Measurements from ENCODE around the gene GARNL3. TPM values are rescaled to one million over a fixed set of nuclear protein-coding genes. Genes with fewer than 3 reads are reported as not detected.

GARNL3 gene
- total and polyA plus RNA-seq, 2 donors (not counting 3 experiments of a cell fraction or from before 2014, with no cell fraction given): 1.4 to 8.3 TPM

DNA sequence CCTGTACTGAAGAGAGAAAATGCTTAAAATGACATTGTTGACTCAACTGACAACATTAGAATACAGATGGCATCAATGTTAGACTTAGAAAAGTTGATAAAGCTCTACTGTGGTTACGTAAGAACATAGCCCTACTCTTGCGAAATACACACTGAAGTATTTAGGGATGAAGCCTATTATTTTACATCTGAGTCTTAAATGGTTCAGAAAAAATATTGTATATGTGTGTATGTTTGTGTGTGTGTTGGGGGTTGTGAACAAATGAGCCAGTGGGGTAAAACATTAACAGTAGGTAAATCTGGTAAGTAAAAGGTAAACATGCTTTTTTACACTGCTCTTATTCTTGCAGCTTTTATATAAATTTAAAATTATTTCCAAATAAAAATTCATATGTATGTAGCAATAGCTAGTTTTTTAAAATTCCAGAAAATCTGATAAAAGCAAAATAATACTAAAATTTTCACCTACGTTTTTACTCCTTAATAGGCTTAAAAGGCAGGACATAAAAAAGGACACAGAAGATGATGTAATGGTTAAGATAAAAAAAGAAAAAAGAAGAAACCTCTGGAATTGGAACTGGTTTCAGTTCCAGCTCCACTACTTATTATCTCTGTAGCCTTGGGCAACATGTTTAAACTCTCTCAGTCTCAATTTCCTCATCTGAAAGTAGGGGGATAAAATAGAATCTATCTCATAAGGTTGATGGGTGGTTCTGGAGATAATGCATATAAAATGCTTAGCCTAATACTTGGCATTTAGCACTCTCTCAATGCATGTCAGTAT is 44.3 kb downstream of the GARNL3 start:
- Histone ChIP-seq H4K20me1 (replicated peaks; ENCODE audit: control insufficient read depth, extremely low read depth, insufficient read depth, low read length) (no peaks in the 10 kb centered on the region), H3K9ac (replicated peaks; ENCODE audit: extremely low read depth, insufficient read depth, low read length) (no peak overlapping the region), H3K9me1 (replicated peaks; ENCODE audit: control insufficient read depth, extremely low read depth, insufficient read depth, low read length) (no peaks in the 10 kb centered on the region), H3K9me3 (replicated peaks; ENCODE audit: control insufficient read depth, insufficient read depth, low read length) (no peaks in the 10 kb centered on the region), H3K79me2 (ENCODE audit: control insufficient read depth, insufficient read depth, low read length) (no peaks in the 10 kb centered on the region), H3K36me3 (ENCODE audit: control insufficient read depth in 2 of 2, extremely low read depth in 1 of 2, insufficient read depth in 2 of 2, low read length in 2 of 2) (no peaks in the 10 kb centered on the region), H3K4me1 (ENCODE audit: control insufficient read depth, extremely low read depth, insufficient read depth, low read length) (peaks cover 5% of the 10 kb centered on the region), H2AFZ (ENCODE audit: low read depth, low read length) (no peak overlapping the region), H3K27ac (ENCODE audit: insufficient read depth, low read depth, low read length) (no peak overlapping the region), H3K4me2 (ENCODE audit: insufficient read depth, low read length) (no peak overlapping the region), H3K4me3 (replicated peaks in 1 of 3; ENCODE audit: insufficient read depth in 1 of 3, low read depth in 1 of 3, low read length in 3 of 3) (no peak overlapping the region), H3K27me3 (ENCODE audit: control insufficient read depth in 2 of 2, insufficient read depth in 2 of 2, low read length in 2 of 2) (no peaks in the 10 kb centered on the region)
- BruUV-seq (replicated peaks): no TSS peak
- DNase-seq (ENCODE audit: low read depth, low spot score): no peak
- intact Hi-C loops (cut with micrococcal nuclease) (no loop called here), dilution Hi-C loops (cut with MboI; ENCODE audit: extremely low pct_ligation_motif_present, low sequenced_read_pairs) (no loop called here)
- POLR2A ChIA-PET: interaction anchor here (1.0 kb wide), 1 partner anchor 115 kb away, joined by 3 read pairs; the partner anchor contains the start of gene ZNF79
- no peak for FAIRE-seq
- TF ChIP-seq, protein P1, sequence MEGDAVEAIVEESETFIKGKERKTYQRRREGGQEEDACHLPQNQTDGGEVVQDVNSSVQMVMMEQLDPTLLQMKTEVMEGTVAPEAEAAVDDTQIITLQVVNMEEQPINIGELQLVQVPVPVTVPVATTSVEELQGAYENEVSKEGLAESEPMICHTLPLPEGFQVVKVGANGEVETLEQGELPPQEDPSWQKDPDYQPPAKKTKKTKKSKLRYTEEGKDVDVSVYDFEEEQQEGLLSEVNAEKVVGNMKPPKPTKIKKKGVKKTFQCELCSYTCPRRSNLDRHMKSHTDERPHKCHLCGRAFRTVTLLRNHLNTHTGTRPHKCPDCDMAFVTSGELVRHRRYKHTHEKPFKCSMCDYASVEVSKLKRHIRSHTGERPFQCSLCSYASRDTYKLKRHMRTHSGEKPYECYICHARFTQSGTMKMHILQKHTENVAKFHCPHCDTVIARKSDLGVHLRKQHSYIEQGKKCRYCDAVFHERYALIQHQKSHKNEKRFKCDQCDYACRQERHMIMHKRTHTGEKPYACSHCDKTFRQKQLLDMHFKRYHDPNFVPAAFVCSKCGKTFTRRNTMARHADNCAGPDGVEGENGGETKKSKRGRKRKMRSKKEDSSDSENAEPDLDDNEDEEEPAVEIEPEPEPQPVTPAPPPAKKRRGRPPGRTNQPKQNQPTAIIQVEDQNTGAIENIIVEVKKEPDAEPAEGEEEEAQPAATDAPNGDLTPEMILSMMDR (IDR thresholded peaks at IDR 0.05; ENCODE audit: extremely low read depth in 1 of 2, insufficient read depth in 1 of 2, low read depth in 1 of 2, low read length in 2 of 2): no peak
- TF ChIP-seq POLR2AphosphoS5 (IDR thresholded peaks at IDR 0.05; ENCODE audit: insufficient read depth, low read depth, low read length): no peak
- no peak for TF ChIP-seq EZH2 (IDR thresholded peaks at IDR 0.05; ENCODE audit: borderline replicate concordance, low read depth, low read length, severe bottlenecking)
- TF ChIP-seq MYC (IDR thresholded peaks at IDR 0.05; ENCODE audit: low read depth, low read length): no peak
- no peak for TF ChIP-seq POLR2A (IDR thresholded peaks at IDR 0.05; ENCODE audit: low read depth, low read length)
- no peak for TF ChIP-seq FOS (IDR thresholded peaks at IDR 0.05; ENCODE audit: borderline replicate concordance, insufficient read depth, low read length)
- TF ChIP-seq, protein P2, sequence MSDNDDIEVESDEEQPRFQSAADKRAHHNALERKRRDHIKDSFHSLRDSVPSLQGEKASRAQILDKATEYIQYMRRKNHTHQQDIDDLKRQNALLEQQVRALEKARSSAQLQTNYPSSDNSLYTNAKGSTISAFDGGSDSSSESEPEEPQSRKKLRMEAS (IDR thresholded peaks at IDR 0.05; ENCODE audit: insufficient read depth, insufficient read length): no peak
- no peak for TF ChIP-seq JUN (IDR thresholded peaks at IDR 0.05; ENCODE audit: borderline replicate concordance, insufficient read depth, insufficient read length, low read depth)
- no peak for TF ChIP-seq GATA2 (IDR thresholded peaks at IDR 0.05; ENCODE audit: insufficient read depth, insufficient read length, low read depth, low read length)
- CTCF ChIA-PET: interaction anchor here (0.7 to 2.7 kb wide), 5 partner anchors 11 to 39 kb away, joined by 3 to 15 read pairs (median 12); no protein-coding TSS in a partner anchor
